Uterus (tissue), 2 donors: ENCODE results near the gene ATRN.

Source experiments
- POLR2A ChIP-seq, 2 donors: fragments of 450-650 bp; IDR thresholded peaks; one replicate each; pipeline ENCODE4 v1.6.1; 2016; ENCODE audit warnings: antibody characterized with exemption in 2 of 2, mild to moderate bottlenecking in 1 of 2, moderate library complexity in 1 of 2
- TF ChIP-seq, protein P1 (sequence below), 4 experiments: fragments of 200-600 bp in 2 of 4; fragments of 450-650 bp in 2 of 4; sonication (generic) in 2 of 4; IDR thresholded peaks; one replicate each; pipeline ENCODE4 v1.5.1; 2016 to 2019; ENCODE audit warnings: antibody characterized with exemption in 4 of 4, mild to moderate bottlenecking in 2 of 4, moderate library complexity in 1 of 4

- TF ChIP-seq, protein P1, sequence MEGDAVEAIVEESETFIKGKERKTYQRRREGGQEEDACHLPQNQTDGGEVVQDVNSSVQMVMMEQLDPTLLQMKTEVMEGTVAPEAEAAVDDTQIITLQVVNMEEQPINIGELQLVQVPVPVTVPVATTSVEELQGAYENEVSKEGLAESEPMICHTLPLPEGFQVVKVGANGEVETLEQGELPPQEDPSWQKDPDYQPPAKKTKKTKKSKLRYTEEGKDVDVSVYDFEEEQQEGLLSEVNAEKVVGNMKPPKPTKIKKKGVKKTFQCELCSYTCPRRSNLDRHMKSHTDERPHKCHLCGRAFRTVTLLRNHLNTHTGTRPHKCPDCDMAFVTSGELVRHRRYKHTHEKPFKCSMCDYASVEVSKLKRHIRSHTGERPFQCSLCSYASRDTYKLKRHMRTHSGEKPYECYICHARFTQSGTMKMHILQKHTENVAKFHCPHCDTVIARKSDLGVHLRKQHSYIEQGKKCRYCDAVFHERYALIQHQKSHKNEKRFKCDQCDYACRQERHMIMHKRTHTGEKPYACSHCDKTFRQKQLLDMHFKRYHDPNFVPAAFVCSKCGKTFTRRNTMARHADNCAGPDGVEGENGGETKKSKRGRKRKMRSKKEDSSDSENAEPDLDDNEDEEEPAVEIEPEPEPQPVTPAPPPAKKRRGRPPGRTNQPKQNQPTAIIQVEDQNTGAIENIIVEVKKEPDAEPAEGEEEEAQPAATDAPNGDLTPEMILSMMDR (IDR thresholded peaks at IDR 0.05), result no peak
- no peak for TF ChIP-seq POLR2A (IDR thresholded peaks at IDR 0.05)
Measured at GRCh38 chr20:3648951-3649350, 178.1 kb downstream of the ATRN start.
